ENCODE results near the gene ANXA4.
"Not testable (repeated sequence)": the region's sequence is repeated elsewhere in the genome, so short reads cannot be mapped to it uniquely, and the experiment has no call there.

The ANXA4 gene

DNA sequence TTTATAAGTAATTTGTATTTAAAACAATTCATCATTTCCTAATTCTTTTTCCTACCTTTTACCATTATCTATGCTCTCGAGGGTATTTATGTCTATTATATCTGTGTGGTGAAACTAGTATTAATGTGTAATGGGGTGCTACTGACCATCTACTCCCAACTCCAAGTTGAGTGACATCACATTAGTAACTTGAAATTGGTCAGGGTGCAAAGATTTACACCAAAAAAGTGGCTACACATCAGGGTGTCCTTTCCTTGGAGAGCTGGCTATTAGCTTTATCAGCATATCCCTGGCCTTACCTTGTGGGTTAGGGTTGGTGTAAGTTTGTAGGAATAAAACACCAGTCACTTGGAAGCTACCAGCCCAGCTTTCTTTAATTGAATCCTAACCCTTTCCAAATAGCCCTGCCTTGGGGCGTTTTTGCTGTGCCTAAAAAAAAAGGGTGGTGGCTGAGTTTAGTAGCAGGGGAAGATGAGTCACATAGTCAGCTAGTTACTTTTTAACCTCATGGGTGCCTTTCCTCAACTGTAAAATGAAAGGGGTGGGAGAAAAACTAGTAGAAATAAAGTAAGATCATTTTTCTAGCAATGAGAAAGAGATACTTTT, 14.0 kb downstream of the ANXA4 start:
- no peak for DNase-seq

- no peak for DNase-seq
Measured at GRCh38 chr2:69762025-69762424, 20.1 kb downstream of the ANXA4 start.

- no peak for DNase-seq
Measured at GRCh38 chr2:69762513-69763494, 20.9 kb downstream of the ANXA4 start.

GRCh38 chr2:69763831-69764230, 21.9 kb downstream of the ANXA4 start:
- DNase-seq = not testable (repeated sequence)

GRCh38 chr2:69764286-69765095, 22.6 kb downstream of the ANXA4 start:
- no peak for DNase-seq

DNA sequence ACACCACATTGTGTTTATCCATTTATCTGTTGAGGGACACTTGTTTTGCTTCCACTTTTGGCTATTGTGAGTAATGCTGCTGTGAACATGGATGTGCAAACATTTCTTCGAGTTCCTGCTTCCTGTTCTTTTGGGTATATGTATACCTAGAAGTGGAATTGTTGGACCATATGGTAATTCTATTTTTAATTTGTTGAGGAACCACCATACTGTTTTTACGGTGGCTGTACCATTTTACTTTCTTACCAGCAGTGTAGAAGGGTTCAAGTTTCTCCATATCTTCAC, 23.1 kb downstream of the ANXA4 start:
- no peak for DNase-seq

- DNase-seq = no peak
Measured at GRCh38 chr2:69766014-69766413, 24.1 kb downstream of the ANXA4 start.

GRCh38 chr2:69767034-69767433, 25.1 kb downstream of the ANXA4 start:
- DNase-seq = no peak

- DNase-seq = no peak
Measured at GRCh38 chr2:69768235-69768634, 26.3 kb downstream of the ANXA4 start.

GRCh38 chr2:69768789-69769188, 26.9 kb downstream of the ANXA4 start:
- DNase-seq = no peak

DNA sequence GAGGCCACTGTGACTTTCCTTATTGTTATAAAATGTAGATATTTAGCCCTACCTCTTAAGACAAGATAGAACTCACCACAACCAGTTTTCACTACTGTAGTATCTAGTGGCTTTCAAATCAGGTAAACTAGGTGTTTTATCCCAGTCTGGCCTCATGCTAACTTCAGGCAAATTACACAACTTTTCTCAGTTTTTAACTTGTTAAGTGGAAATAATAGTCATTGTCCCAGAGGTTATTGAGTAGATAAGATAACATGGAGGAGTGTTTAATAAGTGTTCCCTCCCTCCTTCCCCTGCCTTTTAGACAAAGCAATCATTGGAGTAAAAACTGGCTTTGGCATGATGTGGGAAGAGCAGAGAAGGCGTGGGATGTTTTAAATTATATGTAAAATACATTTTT, 27.3 kb downstream of the ANXA4 start:
- DNase-seq = no peak

GRCh38 chr2:69770193-69770702, 28.3 kb downstream of the ANXA4 start:
- DNase-seq = no peak

DNA sequence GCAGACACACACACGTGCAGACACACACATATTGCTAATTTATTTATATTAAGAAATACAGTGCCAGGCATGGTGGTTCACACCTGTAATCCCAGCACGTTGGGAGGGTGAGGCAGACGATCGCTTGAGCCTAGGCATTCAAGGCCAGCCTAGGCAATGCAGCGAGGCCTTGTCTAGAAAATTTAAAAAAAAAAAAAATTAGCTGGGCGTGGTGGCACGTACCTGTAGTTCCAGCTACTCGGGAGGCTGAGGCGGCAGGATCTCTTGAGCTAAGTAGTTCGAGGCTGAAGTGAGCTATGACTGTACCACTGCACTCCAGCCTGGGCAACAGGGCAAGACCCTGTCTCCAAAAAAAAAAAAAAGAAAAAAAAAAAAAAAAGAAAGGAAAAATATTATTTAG, 28.8 kb downstream of the ANXA4 start:
- DNase-seq = no peak

DNA sequence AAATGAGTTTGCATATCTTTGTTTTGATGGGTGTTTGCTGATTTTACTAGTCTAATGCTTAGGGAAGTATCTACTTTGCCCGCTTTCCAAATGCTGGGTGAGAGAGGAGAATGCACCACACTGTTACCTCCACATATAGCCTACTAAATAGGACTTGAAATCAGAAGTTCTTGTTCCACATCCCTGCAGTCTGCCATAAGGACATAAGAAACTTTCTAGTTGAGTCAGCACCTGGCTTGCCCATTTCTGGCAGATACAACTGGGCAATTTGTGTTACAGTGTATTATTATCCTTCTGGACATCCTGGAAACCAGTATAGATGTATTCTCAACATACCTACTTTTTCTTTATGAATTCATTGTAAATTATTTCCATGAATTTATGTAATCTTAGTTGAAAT, 29.5 kb downstream of the ANXA4 start:
- DNase-seq = no peak

GRCh38 chr2:69773206-69773605, 31.3 kb downstream of the ANXA4 start:
- DNase-seq = no peak

DNA sequence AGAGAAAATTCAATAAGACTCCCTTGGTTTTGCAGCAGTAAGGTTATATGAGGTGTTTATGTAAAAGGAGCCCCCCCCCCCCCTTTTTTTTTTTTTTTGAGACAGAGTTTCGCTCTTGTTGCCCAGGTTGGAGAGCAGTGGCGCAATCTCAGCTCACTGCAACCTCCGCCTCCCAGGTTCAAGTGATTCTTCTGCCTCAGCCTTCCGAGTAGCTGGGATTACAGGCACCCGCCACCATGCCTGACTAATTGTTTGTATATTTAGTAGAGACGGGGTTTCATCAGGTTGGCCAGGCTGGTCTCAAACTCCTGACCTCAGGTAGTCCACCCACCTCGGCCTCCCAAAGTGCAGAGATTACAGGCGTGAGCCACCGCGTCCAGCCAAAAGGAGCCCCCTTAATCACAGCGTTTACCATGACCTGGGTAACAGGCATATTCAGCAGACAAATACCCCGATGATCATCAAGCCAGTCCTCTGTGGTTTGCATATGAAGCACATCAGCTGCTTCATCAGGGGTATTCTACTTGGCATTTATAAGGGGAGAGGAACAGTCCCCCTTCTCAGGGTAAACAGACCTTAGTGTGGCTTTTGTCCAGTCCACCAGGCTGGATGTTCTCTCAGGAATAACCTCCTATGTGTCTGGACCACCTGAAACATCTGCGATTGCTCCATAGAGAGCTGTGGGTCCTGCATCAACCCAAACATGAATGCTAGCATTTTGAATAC, 32.5 kb downstream of the ANXA4 start:
- DNase-seq = not testable (repeated sequence)

DNA sequence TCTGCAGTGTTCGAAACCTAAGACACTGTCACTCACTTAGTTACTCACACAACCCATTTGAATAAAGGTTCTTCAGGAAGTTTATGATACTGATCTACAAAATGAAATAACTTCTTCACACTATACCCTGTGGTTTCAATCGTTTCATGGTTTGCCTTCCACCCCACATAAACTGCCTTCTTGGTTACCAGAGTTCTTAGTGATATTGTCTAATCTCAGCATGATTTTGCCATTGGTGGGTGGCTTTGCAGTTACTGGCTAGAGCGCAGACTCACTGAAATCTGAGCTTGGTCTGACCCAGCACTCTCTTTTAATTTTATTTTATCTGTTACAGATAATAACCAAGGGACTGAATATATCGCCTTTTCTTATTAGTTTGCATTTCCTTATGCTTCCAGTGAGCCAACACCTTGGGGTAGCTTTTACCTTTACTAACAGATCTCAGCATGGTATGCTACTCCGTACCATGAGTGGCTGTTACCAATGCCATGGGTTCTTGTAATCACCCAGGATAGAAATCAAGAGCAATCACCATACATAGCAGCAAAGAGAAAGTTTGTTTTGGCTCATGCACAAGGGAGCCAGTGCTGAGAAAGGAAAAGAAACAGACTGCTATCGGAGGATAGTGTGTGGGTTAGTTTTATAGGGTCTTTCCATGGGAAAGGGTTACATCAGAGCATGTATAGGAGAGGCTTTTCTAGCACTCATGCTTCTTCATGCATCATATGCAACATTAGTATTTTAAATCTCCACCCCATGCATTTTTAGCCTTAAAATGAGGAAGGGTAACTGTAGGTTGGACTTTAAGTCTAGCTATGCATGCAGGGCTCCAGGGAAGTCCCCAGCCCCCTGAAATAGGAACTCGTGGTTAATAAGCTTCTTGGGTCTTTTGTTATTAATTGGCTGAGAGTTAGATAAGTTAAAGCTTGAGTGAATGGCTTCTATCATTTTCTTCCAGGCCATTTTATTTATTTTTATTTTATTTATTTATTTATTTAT, 33.3 kb downstream of the ANXA4 start:
- no peak for DNase-seq

GRCh38 chr2:69776886-69777785, 35.2 kb downstream of the ANXA4 start:
- no peak for DNase-seq

GRCh38 chr2:69777786-69778105, 35.8 kb downstream of the ANXA4 start:
- DNase-seq = no peak

DNA sequence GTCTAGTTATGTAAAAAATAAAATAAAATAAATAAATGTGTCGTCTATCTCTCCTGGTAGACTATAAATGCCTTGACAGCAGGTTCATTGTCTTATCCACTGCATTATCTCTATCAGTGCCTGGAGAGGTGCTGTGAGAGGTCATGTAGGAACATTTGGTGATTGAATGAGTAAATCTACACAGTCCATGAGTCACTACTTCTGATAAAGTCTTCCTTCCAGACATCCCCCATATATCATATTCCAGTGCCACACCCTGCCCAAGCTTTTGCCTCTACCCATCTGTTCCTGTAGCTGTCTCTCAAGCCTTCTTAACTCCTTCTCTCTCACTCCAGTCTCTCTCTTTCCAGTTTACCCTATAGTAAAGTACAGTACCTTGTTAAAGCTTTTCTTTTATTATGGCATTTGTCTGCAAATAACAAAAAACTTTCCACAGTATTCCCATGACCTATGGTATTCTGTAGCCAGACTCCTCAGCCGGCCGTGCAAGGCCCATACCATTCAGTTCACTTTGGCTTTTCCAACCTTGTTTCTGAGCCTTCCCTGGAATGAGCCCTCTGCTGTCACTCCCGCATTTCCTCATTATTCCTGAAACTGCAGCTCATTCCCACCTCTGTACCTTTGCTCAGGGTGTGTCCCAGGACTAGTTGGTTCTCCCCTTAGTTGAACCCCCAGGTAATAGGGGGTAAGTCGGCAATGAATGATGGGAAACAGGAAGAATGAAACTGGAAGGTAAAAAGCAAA, 37.5 kb downstream of the ANXA4 start:
- no peak for DNase-seq
